Keratinocyte (primary cell): ENCODE data around the gene MACROH2A2.

Source experiments
- EZH2 ChIP-seq: IDR thresholded peaks from one replicate; pipeline ENCODE4 v1.6.1; 2012; ENCODE audit warnings: inconsistent platforms, mild to moderate bottlenecking, low read length, moderate library complexity
- TF ChIP-seq, protein P1 (sequence below), 3 experiments: IDR thresholded peaks in 1 of 3; conservative IDR thresholded peaks in 1 of 3; optimal IDR thresholded peaks in 1 of 3; 2 replicates in 2 of 3; 3 replicates in 1 of 3; pipeline versions ENCODE3 to v1.5.1; 2011; ENCODE audit warnings: low read length in 3 of 3, mild to moderate bottlenecking in 3 of 3, moderate library complexity in 2 of 3, control low read depth in 1 of 3, inconsistent platforms in 1 of 3; ENCODE audit not compliant: insufficient read depth in 2 of 3; ENCODE audit errors: extremely low read depth in 1 of 3

DNA sequence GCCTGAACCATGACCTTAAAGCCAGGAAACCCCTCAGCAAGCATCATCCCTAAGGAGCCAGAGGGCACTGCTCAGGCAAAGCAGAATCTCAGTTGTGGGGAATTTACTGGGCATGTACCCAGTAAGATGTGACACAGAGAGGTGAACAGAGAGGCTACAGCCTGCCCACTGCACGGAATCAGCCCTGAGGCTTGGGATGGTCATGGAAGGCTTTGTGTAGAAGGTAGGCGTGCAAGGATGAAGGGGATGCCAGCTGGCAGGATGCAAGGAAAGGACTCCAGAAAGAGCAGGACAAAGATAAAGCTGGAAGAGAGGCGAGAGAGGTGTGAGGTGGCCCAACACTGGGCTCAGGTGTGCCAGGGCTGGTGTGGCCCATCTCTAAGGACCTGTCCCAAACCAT lies 82.4 kb downstream of the MACROH2A2 start:
- no peak for TF ChIP-seq EZH2
- TF ChIP-seq, protein P1, sequence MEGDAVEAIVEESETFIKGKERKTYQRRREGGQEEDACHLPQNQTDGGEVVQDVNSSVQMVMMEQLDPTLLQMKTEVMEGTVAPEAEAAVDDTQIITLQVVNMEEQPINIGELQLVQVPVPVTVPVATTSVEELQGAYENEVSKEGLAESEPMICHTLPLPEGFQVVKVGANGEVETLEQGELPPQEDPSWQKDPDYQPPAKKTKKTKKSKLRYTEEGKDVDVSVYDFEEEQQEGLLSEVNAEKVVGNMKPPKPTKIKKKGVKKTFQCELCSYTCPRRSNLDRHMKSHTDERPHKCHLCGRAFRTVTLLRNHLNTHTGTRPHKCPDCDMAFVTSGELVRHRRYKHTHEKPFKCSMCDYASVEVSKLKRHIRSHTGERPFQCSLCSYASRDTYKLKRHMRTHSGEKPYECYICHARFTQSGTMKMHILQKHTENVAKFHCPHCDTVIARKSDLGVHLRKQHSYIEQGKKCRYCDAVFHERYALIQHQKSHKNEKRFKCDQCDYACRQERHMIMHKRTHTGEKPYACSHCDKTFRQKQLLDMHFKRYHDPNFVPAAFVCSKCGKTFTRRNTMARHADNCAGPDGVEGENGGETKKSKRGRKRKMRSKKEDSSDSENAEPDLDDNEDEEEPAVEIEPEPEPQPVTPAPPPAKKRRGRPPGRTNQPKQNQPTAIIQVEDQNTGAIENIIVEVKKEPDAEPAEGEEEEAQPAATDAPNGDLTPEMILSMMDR (optimal IDR thresholded peaks at IDR 0.05 in 1 of 3, IDR thresholded peaks at IDR 0.05 in 1 of 3, conservative IDR thresholded peaks at IDR 0.05 in 1 of 3; ENCODE audit: extremely low read depth in 1 of 3, insufficient read depth in 2 of 3, low read length in 3 of 3) = no peak
